Kidney epithelial cell (primary cell): Measurements from ENCODE around the gene TSFM. TPM values are rescaled to one million over a fixed set of nuclear protein-coding genes. Genes with fewer than 3 reads are reported as not detected.

ENCODE experiments used
- DNase-seq: peaks from one replicate; pipeline ENCODE4 v3.0.0-alpha.2; 2010; ENCODE audit warnings: low read depth
- H3K27me3 ChIP-seq: 2 replicates; pipeline ENCODE4 v1.6.0; 2011; ENCODE audit warnings: low read length; ENCODE audit not compliant: control insufficient read depth, insufficient read depth
- H3K36me3 ChIP-seq: 2 replicates; pipeline ENCODE4 v1.5.1; 2011; ENCODE audit warnings: low read length; ENCODE audit not compliant: control insufficient read depth, insufficient read depth
- H3K4me3 ChIP-seq: 2 replicates; pipeline ENCODE4 v1.5.1; 2011; ENCODE audit warnings: low read depth, mild to moderate bottlenecking, control low read depth, low read length
- total RNA-seq: library from RNA; depleted of rRNA; stranded (reverse); fragments of >200 nt; gene quantifications from 2 replicates; pipeline ENCODE4 v1.2.3, GENCODE V29; 2015
- TF ChIP-seq, protein P1 (sequence below): IDR thresholded peaks from 2 replicates; pipeline ENCODE4 v1.5.1; 2011; ENCODE audit warnings: mild to moderate bottlenecking, moderate library complexity, low read length, control low read depth, inconsistent platforms; ENCODE audit not compliant: insufficient read depth, poor library complexity, severe bottlenecking

Gene TSFM
- total RNA-seq, 1 donor from 2014 or later, result 21.5 TPM

DNA sequence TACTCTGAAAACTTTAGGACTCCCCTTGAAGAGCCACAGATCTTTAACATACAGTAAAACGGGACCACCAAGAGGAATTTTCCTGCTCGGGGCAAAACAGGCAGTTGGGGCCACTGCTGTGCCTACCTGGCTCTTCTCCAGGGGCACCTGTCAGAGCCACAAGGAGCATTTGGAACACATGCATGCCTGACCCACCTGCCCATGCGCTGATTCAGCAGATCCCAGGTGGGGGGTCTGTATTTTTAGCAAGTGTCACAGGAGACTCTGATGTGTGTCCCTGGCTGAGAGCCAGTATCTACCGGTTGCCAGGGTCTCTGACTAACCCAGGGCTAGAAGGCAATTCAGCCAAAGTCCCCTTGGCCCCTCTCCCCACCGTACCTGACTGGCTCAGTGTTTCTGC lies 57.4 kb downstream of the TSFM start:
- no peak for DNase-seq
- H3K4me3 ChIP-seq, result no peak overlapping the region
- no peaks in the 10 kb centered on the region for H3K27me3 ChIP-seq
- TF ChIP-seq, protein P1, sequence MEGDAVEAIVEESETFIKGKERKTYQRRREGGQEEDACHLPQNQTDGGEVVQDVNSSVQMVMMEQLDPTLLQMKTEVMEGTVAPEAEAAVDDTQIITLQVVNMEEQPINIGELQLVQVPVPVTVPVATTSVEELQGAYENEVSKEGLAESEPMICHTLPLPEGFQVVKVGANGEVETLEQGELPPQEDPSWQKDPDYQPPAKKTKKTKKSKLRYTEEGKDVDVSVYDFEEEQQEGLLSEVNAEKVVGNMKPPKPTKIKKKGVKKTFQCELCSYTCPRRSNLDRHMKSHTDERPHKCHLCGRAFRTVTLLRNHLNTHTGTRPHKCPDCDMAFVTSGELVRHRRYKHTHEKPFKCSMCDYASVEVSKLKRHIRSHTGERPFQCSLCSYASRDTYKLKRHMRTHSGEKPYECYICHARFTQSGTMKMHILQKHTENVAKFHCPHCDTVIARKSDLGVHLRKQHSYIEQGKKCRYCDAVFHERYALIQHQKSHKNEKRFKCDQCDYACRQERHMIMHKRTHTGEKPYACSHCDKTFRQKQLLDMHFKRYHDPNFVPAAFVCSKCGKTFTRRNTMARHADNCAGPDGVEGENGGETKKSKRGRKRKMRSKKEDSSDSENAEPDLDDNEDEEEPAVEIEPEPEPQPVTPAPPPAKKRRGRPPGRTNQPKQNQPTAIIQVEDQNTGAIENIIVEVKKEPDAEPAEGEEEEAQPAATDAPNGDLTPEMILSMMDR, result no peak
- H3K36me3 ChIP-seq, result no peaks in the 10 kb centered on the region

DNA sequence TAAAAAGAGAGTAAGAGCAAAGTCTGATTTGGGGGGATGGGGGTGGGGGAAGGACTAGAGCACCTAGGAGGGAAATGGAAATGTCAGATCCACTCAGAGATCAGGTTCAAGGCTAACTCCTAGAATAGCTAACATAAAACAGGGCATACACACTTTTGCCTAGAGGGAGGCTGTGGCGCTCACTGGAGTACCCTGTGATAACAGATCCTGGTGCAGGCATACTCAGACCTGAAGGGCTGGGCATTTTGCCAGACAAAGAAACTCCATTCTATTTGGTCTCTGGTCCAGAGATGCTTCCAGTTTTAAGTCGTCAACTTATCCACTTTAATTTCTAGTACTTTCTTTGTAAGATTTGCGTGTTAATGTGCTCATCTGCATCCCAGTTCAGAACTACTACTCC lies 58.1 kb downstream of the TSFM start:
- no peaks in the 10 kb centered on the region for H3K36me3 ChIP-seq
- DNase-seq, result no peak

DNA sequence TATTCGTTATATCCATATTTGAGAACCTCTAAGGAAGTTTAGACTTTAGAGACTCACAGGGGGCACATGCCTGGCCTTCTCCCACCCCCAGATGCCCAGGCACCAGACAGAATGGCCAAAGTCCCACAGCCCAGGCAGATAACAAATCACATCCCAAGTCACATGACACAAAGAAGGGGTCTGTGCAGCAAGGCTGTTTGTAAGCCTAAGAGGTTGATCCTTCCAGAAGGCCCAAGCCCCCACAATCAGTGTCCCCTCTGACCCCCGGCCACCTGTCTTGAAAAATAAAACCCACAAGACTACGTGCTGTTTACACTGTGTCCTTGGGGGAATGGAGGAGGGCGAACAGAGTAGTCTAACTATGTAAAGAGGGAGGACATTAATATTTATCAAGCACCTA lies 58.9 kb downstream of the TSFM start:
- no peaks in the 10 kb centered on the region for H3K27me3 ChIP-seq
- H3K4me3 ChIP-seq, result no peak overlapping the region
- TF ChIP-seq, protein P1, result no peak
- no peak for DNase-seq
- no peaks in the 10 kb centered on the region for H3K36me3 ChIP-seq

More for the DNA sequence above, 58.1 kb downstream of the TSFM start:
- Histone ChIP-seq H3K27me3 (no peaks in the 10 kb centered on the region), H3K4me3 (no peak overlapping the region)
- TF ChIP-seq, protein P1, result no peak

DNA sequence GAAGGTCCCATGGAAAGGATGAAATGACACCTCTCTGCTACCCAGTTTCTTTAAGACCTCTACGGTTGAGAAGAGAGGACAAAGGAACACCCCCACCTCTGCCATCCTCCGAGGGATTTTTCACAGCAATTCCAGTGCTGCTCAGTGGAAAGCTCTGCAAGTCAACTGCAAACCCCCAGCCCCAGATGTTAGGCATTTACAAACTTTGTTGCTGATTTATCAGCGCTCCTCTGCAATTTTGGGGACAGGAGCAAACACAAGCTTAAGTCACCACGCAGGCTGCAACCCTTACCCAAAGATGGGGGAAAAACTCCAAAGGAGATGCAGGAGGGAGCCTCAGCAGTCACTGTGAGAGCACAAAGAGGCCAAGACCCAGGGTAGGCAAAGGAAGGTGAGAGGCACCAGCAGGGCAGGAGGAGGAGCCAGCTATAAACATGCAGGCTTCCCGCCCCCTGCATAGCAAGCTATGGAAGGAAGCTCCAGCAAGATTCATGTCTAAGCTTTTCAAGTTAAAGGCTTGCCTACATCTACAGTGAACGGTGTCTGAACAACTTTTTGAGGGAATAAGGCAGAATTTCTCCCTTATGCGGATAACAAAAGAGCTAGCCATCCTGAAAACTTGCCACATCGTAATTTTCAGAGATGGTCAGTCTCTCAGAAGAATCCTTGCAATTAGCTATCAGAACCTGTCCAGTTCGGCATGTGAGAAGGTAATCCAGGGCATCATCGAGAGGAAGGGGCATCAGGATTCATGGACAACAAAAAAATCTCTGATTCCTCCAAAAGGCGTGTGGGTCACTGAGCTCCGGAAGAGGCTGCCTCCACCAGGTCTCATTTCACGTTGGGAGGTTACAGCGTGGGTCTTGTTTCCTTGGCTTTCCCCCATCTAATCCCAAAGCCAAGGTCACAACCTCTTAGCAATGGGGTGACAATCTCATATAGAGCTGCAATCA lies 60.0 kb downstream of the TSFM start:
- no peaks in the 10 kb centered on the region for H3K36me3 ChIP-seq
- no peaks in the 10 kb centered on the region for H3K27me3 ChIP-seq
- H3K4me3 ChIP-seq, result no peak overlapping the region
- DNase-seq, result no peak
- TF ChIP-seq, protein P1, result no peak

DNA sequence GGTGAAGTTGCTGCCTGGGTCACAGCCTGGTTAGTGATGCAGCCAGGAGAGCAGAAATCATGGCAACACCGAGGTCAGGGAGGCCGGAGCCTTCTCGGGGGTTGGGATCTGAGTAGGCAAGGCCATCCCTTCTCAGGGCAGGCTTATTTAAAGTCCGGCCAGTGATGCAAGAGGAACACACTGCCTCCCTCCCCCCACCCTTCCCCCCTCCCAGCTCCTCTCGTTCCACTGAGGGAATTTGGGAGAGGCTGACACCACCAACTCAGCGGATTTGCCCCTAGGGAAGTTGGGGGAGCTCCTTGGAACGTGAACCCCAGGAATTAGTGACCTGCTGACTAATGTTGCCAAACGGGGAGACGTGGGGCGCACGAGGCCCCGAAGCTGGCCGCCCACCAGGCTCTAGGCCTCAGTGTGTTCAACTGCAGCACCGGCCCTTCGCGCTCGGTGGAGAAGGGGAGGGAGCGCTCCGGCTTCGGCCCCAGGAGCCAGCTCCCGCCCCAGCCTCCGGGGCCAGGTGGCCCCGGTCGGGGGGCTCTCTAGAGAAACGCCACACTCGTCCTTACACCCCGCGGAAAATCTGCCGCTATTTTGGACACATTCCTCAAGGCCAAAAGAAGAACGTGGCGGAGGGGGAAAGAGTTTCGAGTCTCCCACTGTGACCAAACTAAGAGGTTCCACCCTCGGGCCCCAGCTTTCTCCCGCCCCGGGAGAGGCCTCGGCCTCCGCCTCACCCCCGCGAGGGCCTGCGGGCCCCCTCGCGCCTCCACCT lies 62.3 kb downstream of the TSFM start:
- no peaks in the 10 kb centered on the region for H3K36me3 ChIP-seq
- no peaks in the 10 kb centered on the region for H3K27me3 ChIP-seq
- TF ChIP-seq, protein P1, result no peak
- H3K4me3 ChIP-seq, result peak overlapping the region; percentile 91
- DNase-seq, result no peak
